Measurements from ENCODE around the gene GRAMD1B. TPM values are rescaled to one million over a fixed set of nuclear protein-coding genes. Genes with fewer than 3 reads are reported as not detected.

The GRAMD1B gene
- total RNA-seq, 1 experiment from 2014 or later = 1.2 TPM

DNA sequence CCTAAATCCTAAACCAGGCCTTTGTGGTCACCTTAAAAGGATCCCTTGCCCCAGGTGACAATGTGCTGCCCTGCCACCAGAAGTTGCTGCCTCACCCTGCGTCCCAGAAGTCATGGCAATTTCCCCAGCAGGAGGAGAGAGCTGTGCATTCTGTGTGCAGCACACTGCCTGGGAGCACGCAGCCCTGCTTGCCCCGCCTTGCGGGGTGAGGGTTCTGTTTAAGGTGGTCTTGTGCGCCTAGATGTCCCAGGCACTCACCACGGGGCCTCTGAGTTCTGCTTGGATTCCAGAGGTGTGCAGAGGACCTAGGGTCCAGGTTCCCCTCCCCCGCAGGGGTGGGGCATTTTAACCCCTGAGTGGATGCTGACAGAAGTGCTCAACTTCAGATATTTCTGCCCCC is 95.0 kb downstream of the GRAMD1B start:
- Histone ChIP-seq H3K9me3 (no peaks in the 10 kb centered on the region), H3K27me3 (replicated peaks; ENCODE audit: control insufficient read depth, insufficient read depth, low read length) (peaks cover 1% of the 10 kb centered on the region; the same call in 1 of the 2 replicates), H3K4me1 (no peaks in the 10 kb centered on the region), H3K36me3 (ENCODE audit: control insufficient read depth, insufficient read depth, low read length) (no peaks in the 10 kb centered on the region), H3K4me3 (ENCODE audit: low read depth, low read length) (no peak overlapping the region)
- H3K27me3 Mint-ChIP-seq (ENCODE audit: insufficient read depth, unreplicated experiment) = peaks cover 31% of the 10 kb centered on the region
- DNase-seq = no peak
- intact Hi-C loops (cut with micrococcal nuclease; ENCODE audit: unreplicated experiment) = no loop called here
- H3K4me3 Mint-ChIP-seq (ENCODE audit: unreplicated experiment) = no peak overlapping the region
- H3K36me3 Mint-ChIP-seq (ENCODE audit: insufficient read depth, unreplicated experiment) = no peaks in the 10 kb centered on the region
- CTCF ChIA-PET = no interaction called here
- no peaks in the 10 kb centered on the region for H3K4me1 Mint-ChIP-seq (ENCODE audit: low read depth, unreplicated experiment)
- TF ChIP-seq, protein P1, sequence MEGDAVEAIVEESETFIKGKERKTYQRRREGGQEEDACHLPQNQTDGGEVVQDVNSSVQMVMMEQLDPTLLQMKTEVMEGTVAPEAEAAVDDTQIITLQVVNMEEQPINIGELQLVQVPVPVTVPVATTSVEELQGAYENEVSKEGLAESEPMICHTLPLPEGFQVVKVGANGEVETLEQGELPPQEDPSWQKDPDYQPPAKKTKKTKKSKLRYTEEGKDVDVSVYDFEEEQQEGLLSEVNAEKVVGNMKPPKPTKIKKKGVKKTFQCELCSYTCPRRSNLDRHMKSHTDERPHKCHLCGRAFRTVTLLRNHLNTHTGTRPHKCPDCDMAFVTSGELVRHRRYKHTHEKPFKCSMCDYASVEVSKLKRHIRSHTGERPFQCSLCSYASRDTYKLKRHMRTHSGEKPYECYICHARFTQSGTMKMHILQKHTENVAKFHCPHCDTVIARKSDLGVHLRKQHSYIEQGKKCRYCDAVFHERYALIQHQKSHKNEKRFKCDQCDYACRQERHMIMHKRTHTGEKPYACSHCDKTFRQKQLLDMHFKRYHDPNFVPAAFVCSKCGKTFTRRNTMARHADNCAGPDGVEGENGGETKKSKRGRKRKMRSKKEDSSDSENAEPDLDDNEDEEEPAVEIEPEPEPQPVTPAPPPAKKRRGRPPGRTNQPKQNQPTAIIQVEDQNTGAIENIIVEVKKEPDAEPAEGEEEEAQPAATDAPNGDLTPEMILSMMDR (IDR thresholded peaks at IDR 0.05; ENCODE audit: insufficient read depth in 1 of 2, low read depth in 1 of 2, low read length in 1 of 2, severe bottlenecking in 1 of 2, unreplicated experiment in 1 of 2) = no peak
- BruUV-seq (replicated peaks) = no TSS peak
- POLR2A ChIA-PET = no interaction called here
- H3K9me3 Mint-ChIP-seq (ENCODE audit: unreplicated experiment) = no peaks in the 10 kb centered on the region
- no peak overlapping the region for H3K27ac Mint-ChIP-seq (ENCODE audit: unreplicated experiment)

DNA sequence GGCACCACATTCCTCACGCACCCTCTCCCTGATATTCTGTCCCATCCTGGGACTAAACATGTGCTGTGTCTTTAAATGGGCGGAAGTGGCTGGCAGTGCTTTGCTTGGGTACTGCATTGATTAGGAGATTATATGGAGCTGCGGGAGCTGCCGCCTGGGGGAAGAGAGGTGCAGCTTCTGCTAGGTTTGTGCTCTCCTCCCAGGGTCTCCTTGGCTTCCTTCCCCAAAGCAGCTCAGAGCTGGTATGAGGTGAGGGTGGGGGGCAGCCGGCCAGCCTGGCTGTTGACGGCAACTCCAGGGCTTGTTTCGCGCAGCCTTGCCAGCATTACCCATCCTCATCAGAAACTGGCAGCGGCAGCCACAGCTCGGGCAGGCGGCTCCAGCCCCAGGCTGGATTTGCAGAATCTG is 95.4 kb downstream of the GRAMD1B start:
- H3K9me3 ChIP-seq = no peaks in the 10 kb centered on the region
- H3K4me3 ChIP-seq (ENCODE audit: low read depth, low read length) = no peak overlapping the region
- no peaks in the 10 kb centered on the region for H3K4me1 Mint-ChIP-seq (ENCODE audit: low read depth, unreplicated experiment)
- H3K4me3 Mint-ChIP-seq (ENCODE audit: unreplicated experiment) = no peak overlapping the region
- no TSS peak for BruUV-seq (replicated peaks)
- H3K9me3 Mint-ChIP-seq (ENCODE audit: unreplicated experiment) = no peaks in the 10 kb centered on the region
- H3K27me3 Mint-ChIP-seq (ENCODE audit: insufficient read depth, unreplicated experiment) = peaks cover 31% of the 10 kb centered on the region
- H3K36me3 Mint-ChIP-seq (ENCODE audit: insufficient read depth, unreplicated experiment) = no peaks in the 10 kb centered on the region
- H3K27ac Mint-ChIP-seq (ENCODE audit: unreplicated experiment) = no peak overlapping the region
- TF ChIP-seq, protein P1 (IDR thresholded peaks at IDR 0.05; ENCODE audit: insufficient read depth in 1 of 2, low read depth in 1 of 2, low read length in 1 of 2, severe bottlenecking in 1 of 2, unreplicated experiment in 1 of 2) = no peak
- no peaks in the 10 kb centered on the region for H3K4me1 ChIP-seq
- ChIA-PET POLR2A (no interaction called here), CTCF (no interaction called here)
- H3K27me3 ChIP-seq (replicated peaks; ENCODE audit: control insufficient read depth, insufficient read depth, low read length) = peaks cover 1% of the 10 kb centered on the region; the same call in 1 of the 2 replicates
- no peaks in the 10 kb centered on the region for H3K36me3 ChIP-seq (ENCODE audit: control insufficient read depth, insufficient read depth, low read length)
- intact Hi-C loops (cut with micrococcal nuclease; ENCODE audit: unreplicated experiment) = no loop called here
- DNase-seq = no peak

GRCh38 chr11:123526027-123526805 is 96.1 kb downstream of the GRAMD1B start:
- TF ChIP-seq, protein P1 (IDR thresholded peaks at IDR 0.05; ENCODE audit: insufficient read depth in 1 of 2, low read depth in 1 of 2, low read length in 1 of 2, severe bottlenecking in 1 of 2, unreplicated experiment in 1 of 2) = no peak
- Mint-ChIP-seq H3K9me3 (ENCODE audit: unreplicated experiment) (no peaks in the 10 kb centered on the region), H3K36me3 (ENCODE audit: insufficient read depth, unreplicated experiment) (no peaks in the 10 kb centered on the region), H3K27ac (ENCODE audit: unreplicated experiment) (no peak overlapping the region), H3K27me3 (ENCODE audit: insufficient read depth, unreplicated experiment) (peaks cover 27% of the 10 kb centered on the region), H3K4me3 (ENCODE audit: unreplicated experiment) (no peak overlapping the region), H3K4me1 (ENCODE audit: low read depth, unreplicated experiment) (no peaks in the 10 kb centered on the region)
- peaks cover 1% of the 10 kb centered on the region; the same call in 1 of the 2 replicates for H3K27me3 ChIP-seq (replicated peaks; ENCODE audit: control insufficient read depth, insufficient read depth, low read length)
- DNase-seq = no peak
- ChIA-PET CTCF (no interaction called here), POLR2A (no interaction called here)
- no TSS peak for BruUV-seq (replicated peaks)
- intact Hi-C loops (cut with micrococcal nuclease; ENCODE audit: unreplicated experiment) = no loop called here
- no peaks in the 10 kb centered on the region for H3K4me1 ChIP-seq
- no peak overlapping the region for H3K4me3 ChIP-seq (ENCODE audit: low read depth, low read length)
- no peaks in the 10 kb centered on the region for H3K9me3 ChIP-seq
- H3K36me3 ChIP-seq (ENCODE audit: control insufficient read depth, insufficient read depth, low read length) = no peaks in the 10 kb centered on the region

All from Caco-2 (cell line).